Peyer's patch (tissue), 4 donors: ENCODE measurements around the gene WDR26. TPM values are rescaled to one million over a fixed set of nuclear protein-coding genes. Genes with fewer than 3 reads are reported as not detected.

Experiments used
- DNase-seq, 3 donors: peaks; one replicate each; pipeline ENCODE4 v3.0.0-alpha.2; 2017 to 2019
- H3K27ac ChIP-seq, 4 donors: fragments of 200-600 bp; sonication (generic); one replicate each; pipeline ENCODE4 v1.5.1; 2016 to 2019
- H3K27me3 ChIP-seq, 2 donors: fragments of 200-600 bp; sonication (generic); one replicate each; pipeline ENCODE4 v1.5.1; 2019
- H3K36me3 ChIP-seq, 3 donors: fragments of 200-600 bp; sonication (generic); one replicate each; pipeline ENCODE4 v1.5.1; 2016 to 2019
- H3K4me1 ChIP-seq, 4 donors: fragments of 200-600 bp; sonication (generic); one replicate each; pipeline ENCODE4 v1.5.1; 2016 to 2019
- H3K4me3 ChIP-seq, 4 donors: fragments of 200-600 bp; sonication (generic); 1 replicate in 3 of 4; 2 replicates in 1 of 4; pipeline ENCODE4 v1.5.1; 2016 to 2019; ENCODE audit warnings: mild to moderate bottlenecking in 1 of 4
- H3K9me3 ChIP-seq, 4 donors: fragments of 200-600 bp; sonication (generic); one replicate each; pipeline ENCODE4 v1.5.1; 2016 to 2019; ENCODE audit warnings: mild to moderate bottlenecking in 1 of 4
- CTCF ChIP-seq, 6 experiments: fragments of 450-650 bp in 4 of 6; fragments of 200-600 bp in 2 of 6; sonication (generic) in 1 of 6; IDR thresholded peaks; one replicate each; pipeline ENCODE4 v1.5.1; 2017 to 2019; ENCODE audit warnings: antibody characterized with exemption in 6 of 6, mild to moderate bottlenecking in 3 of 6, moderate library complexity in 1 of 6
- POLR2A ChIP-seq, 2 donors: fragments of 450-650 bp; IDR thresholded peaks; one replicate each; pipeline ENCODE4 v1.5.1; 2017; ENCODE audit warnings: antibody characterized with exemption in 2 of 2, mild to moderate bottlenecking in 2 of 2, moderate library complexity in 2 of 2
- total RNA-seq, 4 donors: library from RNA; depleted of rRNA; stranded (reverse); fragments of >200 nt; gene quantifications; one replicate each; pipeline ENCODE4 v1.1.0, GENCODE V29; 2016

Gene WDR26
- total RNA-seq, 4 donors from 2014 or later, result 48.0 to 80.9 (median 61.2) TPM

GRCh38 chr1:224404916-224405603 lies 29.5 kb downstream of the WDR26 start:
- Histone ChIP-seq H3K27me3 (no peaks in the 10 kb centered on the region), H3K9me3 (no peaks in the 10 kb centered on the region), H3K4me1 (no peaks in the 10 kb centered on the region), H3K36me3 (peaks cover 0 to 86% (median 0%) of the 10 kb centered on the region in 3 donors), H3K4me3 (no peak overlapping the region), H3K27ac (no peak overlapping the region)
- TF ChIP-seq CTCF (IDR thresholded peaks at IDR 0.05) (no peak), POLR2A (IDR thresholded peaks at IDR 0.05) (no peak)
- no peak for DNase-seq

- no peaks in the 10 kb centered on the region for H3K27me3 ChIP-seq
- no peak overlapping the region for H3K27ac ChIP-seq
- H3K9me3 ChIP-seq, result no peaks in the 10 kb centered on the region
- no peaks in the 10 kb centered on the region for H3K4me1 ChIP-seq
- no peak for TF ChIP-seq CTCF (IDR thresholded peaks at IDR 0.05)
- no peak for TF ChIP-seq POLR2A (IDR thresholded peaks at IDR 0.05)
- peaks cover 0 to 86% (median 0%) of the 10 kb centered on the region in 3 donors for H3K36me3 ChIP-seq
- H3K4me3 ChIP-seq, result no peak overlapping the region
- DNase-seq, result no peak
Observed at GRCh38 chr1:224402472-224403036, 32.0 kb downstream of the WDR26 start.

- DNase-seq, result no peak
- no peaks in the 10 kb centered on the region for H3K9me3 ChIP-seq
- no peaks in the 10 kb centered on the region for H3K4me1 ChIP-seq
- H3K27ac ChIP-seq, result no peak overlapping the region
- no peaks in the 10 kb centered on the region for H3K27me3 ChIP-seq
- no peak overlapping the region for H3K4me3 ChIP-seq
- TF ChIP-seq CTCF (IDR thresholded peaks at IDR 0.05) (no peak), POLR2A (IDR thresholded peaks at IDR 0.05) (no peak)
- peaks cover 0 to 96% (median 0%) of the 10 kb centered on the region in 3 donors for H3K36me3 ChIP-seq
Observed at GRCh38 chr1:224399887-224400286, 34.7 kb downstream of the WDR26 start.

- Histone ChIP-seq H3K4me1 (no peaks in the 10 kb centered on the region), H3K27me3 (no peaks in the 10 kb centered on the region), H3K4me3 (no peak overlapping the region), H3K27ac (no peak overlapping the region), H3K36me3 (peaks cover 0 to 97% (median 0%) of the 10 kb centered on the region in 3 donors), H3K9me3 (no peaks in the 10 kb centered on the region)
- no peak for DNase-seq
- no peak for TF ChIP-seq CTCF (IDR thresholded peaks at IDR 0.05)
- no peak for TF ChIP-seq POLR2A (IDR thresholded peaks at IDR 0.05)
Observed at GRCh38 chr1:224393294-224393693, 41.3 kb downstream of the WDR26 start.

GRCh38 chr1:224392411-224393249 lies 42.0 kb downstream of the WDR26 start:
- DNase-seq, result no peak
- Histone ChIP-seq H3K4me3 (no peak overlapping the region), H3K27me3 (no peaks in the 10 kb centered on the region), H3K9me3 (no peaks in the 10 kb centered on the region), H3K4me1 (no peaks in the 10 kb centered on the region), H3K36me3 (peaks cover 0 to 97% (median 0%) of the 10 kb centered on the region in 3 donors), H3K27ac (no peak overlapping the region)
- TF ChIP-seq CTCF (IDR thresholded peaks at IDR 0.05) (no peak), POLR2A (IDR thresholded peaks at IDR 0.05) (no peak)
